Activated B cell treated with CpG ODN at 0.5 μM for 24 hours (primary cell): ENCODE data around the gene FOLR2. TPM values are rescaled to one million over a fixed set of nuclear protein-coding genes. Genes with fewer than 3 reads are reported as not detected.
"Not testable (repeated sequence)": the region's sequence is repeated elsewhere in the genome, so short reads cannot be mapped to it uniquely, and the experiment has no call there.

Experiments used
- ATAC-seq: fragments of 200-7000 bp; cut with Tn5 transposase; one replicate; pipeline ENCODE4 v1.10.0; 2021; ENCODE audit warnings: low read depth, mild to moderate bottlenecking, moderate library complexity
- CTCF ChIA-PET: fragments of 350-600 bp; sonication (Branson Sonifier 250); formaldehyde crosslinking; loops from one replicate; lab custom pipeline; 2021; ENCODE audit warnings: antibody characterized with exemption; lab: Charles Lee
- POLR2A ChIA-PET: fragments of 350-600 bp; sonication (Branson Sonifier 250); formaldehyde crosslinking; loops from one replicate; lab custom pipeline; 2021; ENCODE audit warnings: antibody characterized with exemption; lab: Charles Lee
- DNase-seq: peaks from one replicate; pipeline ENCODE4 v3.0.0; 2022
- H3K27ac Mint-ChIP-seq: one replicate; pipeline ENCODE4 v1.8.0; 2020; ENCODE audit warnings: mixed read lengths
- H3K27me3 Mint-ChIP-seq: one replicate; pipeline ENCODE4 v1.8.0; 2021; ENCODE audit warnings: mixed read lengths
- H3K36me3 Mint-ChIP-seq: one replicate; pipeline ENCODE4 v1.8.0; 2021; ENCODE audit warnings: low read depth, mixed read lengths
- H3K4me1 Mint-ChIP-seq: one replicate; pipeline ENCODE4 v1.8.0; 2021; ENCODE audit warnings: mixed read lengths
- H3K4me3 Mint-ChIP-seq: one replicate; pipeline ENCODE4 v1.8.0; 2020; ENCODE audit warnings: mild to moderate bottlenecking, mixed read lengths
- H3K9me3 Mint-ChIP-seq: one replicate; pipeline ENCODE4 v1.8.0; 2020; ENCODE audit warnings: mixed read lengths
- CTCF ChIP-seq: fragments of 200-600 bp; IDR thresholded peaks from one replicate; pipeline ENCODE4 v1.8.0; 2022; ENCODE audit warnings: antibody characterized with exemption, mild to moderate bottlenecking
- intact Hi-C: fragments of 100-400 bp; cut with micrococcal nuclease; formaldehyde crosslinking; loops from one replicate; pipeline ENCODE4 v1.15.1; 2024
- total RNA-seq: library from RNA; stranded (reverse); gene quantifications from 2 replicates; pipeline ENCODE4 v1.2.3, GENCODE V29; 2022

Gene FOLR2
- total RNA-seq, 1 donor from 2014 or later, result 0.67 TPM

- H3K27me3 Mint-ChIP-seq, result peaks cover 13% of the 10 kb centered on the region
- POLR2A ChIA-PET, result no interaction called here
- DNase-seq (no peak), ATAC-seq (no peak)
- H3K4me1 Mint-ChIP-seq, result no peaks in the 10 kb centered on the region
- no peak overlapping the region for H3K27ac Mint-ChIP-seq
- CTCF ChIA-PET, result no interaction called here
- TF ChIP-seq CTCF, result no peak
- intact Hi-C loops, result no loop called here
- no peaks in the 10 kb centered on the region for H3K9me3 Mint-ChIP-seq
- H3K4me3 Mint-ChIP-seq, result no peak overlapping the region
- H3K36me3 Mint-ChIP-seq, result no peaks in the 10 kb centered on the region
Measured at GRCh38 chr11:72265951-72266350, 49.4 kb downstream of the FOLR2 start.

- CTCF ChIA-PET, result interaction anchor here (0.6 kb wide), 1 partner anchor 44 kb away, joined by 3 read pairs; no protein-coding TSS in a partner anchor
- H3K4me3 Mint-ChIP-seq, H3K9me3 Mint-ChIP-seq, H3K27ac Mint-ChIP-seq, H3K36me3 Mint-ChIP-seq, POLR2A ChIA-PET, H3K4me1 Mint-ChIP-seq, ATAC-seq, DNase-seq: not testable (repeated sequence)
- intact Hi-C loops, result loop anchor here (1.0 kb wide), 1 partner anchor 17 kb away; no protein-coding TSS in a partner anchor
- peaks cover 13% of the 10 kb centered on the region for H3K27me3 Mint-ChIP-seq
Measured at GRCh38 chr11:72266960-72267359, 50.4 kb downstream of the FOLR2 start.

- peaks cover 9% of the 10 kb centered on the region for H3K27me3 Mint-ChIP-seq
- H3K4me3 Mint-ChIP-seq, result no peak overlapping the region
- no peak for TF ChIP-seq CTCF
- CTCF ChIA-PET, result interaction anchor here (0.6 kb wide), 1 partner anchor 43 kb away, joined by 3 read pairs; no protein-coding TSS in a partner anchor
- DNase-seq (no peak), ATAC-seq (no peak)
- POLR2A ChIA-PET, result interaction anchor here (1.1 kb wide), 1 partner anchor 33 kb away, joined by 3 read pairs; no protein-coding TSS in a partner anchor
- no peak overlapping the region for H3K27ac Mint-ChIP-seq
- H3K36me3 Mint-ChIP-seq, result no peaks in the 10 kb centered on the region
- intact Hi-C loops, result loop anchor here (1.0 kb wide), 1 partner anchor 18 kb away; no protein-coding TSS in a partner anchor
- H3K9me3 Mint-ChIP-seq, result no peaks in the 10 kb centered on the region
- H3K4me1 Mint-ChIP-seq, result peaks cover under 1% of the 10 kb centered on the region
Measured at GRCh38 chr11:72267956-72268617, 51.5 kb downstream of the FOLR2 start.

Other genes starting within 250 kb of the FOLR2 start
- gene IL18BP, start 217.9 kb upstream of the FOLR2 start, total RNA-seq, result 26.8 and 27.5 TPM in 2 replicates
- 146 and 163 TPM in 2 replicates for gene NUMA1, start 136.3 kb upstream of the FOLR2 start, total RNA-seq
- gene LRRC51, start 135.9 kb upstream of the FOLR2 start, total RNA-seq, result 4.1 and 4.5 TPM in 2 replicates
- 87.2 and 87.6 TPM in 2 replicates for gene LAMTOR1, start 113.5 kb upstream of the FOLR2 start, total RNA-seq
- not detected in 2 replicates for gene TOMT, start 110.9 kb upstream of the FOLR2 start, total RNA-seq
- 44.4 and 56.3 TPM in 2 replicates for gene ANAPC15, start 104.1 kb upstream of the FOLR2 start, total RNA-seq
- gene FOLR3, start 81.1 kb upstream of the FOLR2 start, total RNA-seq, result not detected in 2 replicates
- not detected in 2 replicates for gene FOLR1, start 24.7 kb upstream of the FOLR2 start, total RNA-seq
- 107 and 129 TPM in 2 replicates for gene INPPL1, start 8.0 kb downstream of the FOLR2 start, total RNA-seq
- not detected in 2 replicates for gene PHOX2A, start 27.4 kb downstream of the FOLR2 start, total RNA-seq
- 25.7 and 28.8 TPM in 2 replicates for gene CLPB, start 217.7 kb downstream of the FOLR2 start, total RNA-seq